ENCODE data around the gene AIP.
"Not testable (repeated sequence)": the region's sequence is repeated elsewhere in the genome, so short reads cannot be mapped to it uniquely, and the experiment has no call there.

AIP gene

GRCh38 chr11:67465189-67465510, 17.7 kb upstream of the AIP start:
- peak overlapping the region; percentile 58 for H3K9ac ChIP-seq (ENCODE audit: low read length)
- H3K4me3 ChIP-seq (ENCODE audit: low read length), result peak overlapping the region; percentile 66
- no peaks in the 10 kb centered on the region for H3K27me3 ChIP-seq (replicated peaks; ENCODE audit: control insufficient read depth, insufficient read depth, low read length)
- no peaks in the 10 kb centered on the region for H3K36me3 ChIP-seq (ENCODE audit: control insufficient read depth, insufficient read depth, low read length, severe bottlenecking)
- no peaks in the 10 kb centered on the region for H3K9me3 ChIP-seq (ENCODE audit: control insufficient read depth, low read length)
- peaks cover 10% of the 10 kb centered on the region for H3K4me1 ChIP-seq (ENCODE audit: control insufficient read depth, insufficient read depth, low read length)
- DNase-seq (ENCODE audit: low read depth), result no peak

- not testable (repeated sequence) for DNase-seq (ENCODE audit: low read depth); H3K27me3 ChIP-seq (replicated peaks; ENCODE audit: control insufficient read depth, insufficient read depth, low read length); H3K9ac ChIP-seq (ENCODE audit: low read length); H3K36me3 ChIP-seq (ENCODE audit: control insufficient read depth, insufficient read depth, low read length, severe bottlenecking); H3K4me1 ChIP-seq (ENCODE audit: control insufficient read depth, insufficient read depth, low read length); H3K9me3 ChIP-seq (ENCODE audit: control insufficient read depth, low read length); H3K4me3 ChIP-seq (ENCODE audit: low read length)
Observed at GRCh38 chr11:67465530-67465929, 17.3 kb upstream of the AIP start.

- no peak for DNase-seq (ENCODE audit: low read depth)
- H3K9me3 ChIP-seq (ENCODE audit: control insufficient read depth, low read length), result no peaks in the 10 kb centered on the region
- no peaks in the 10 kb centered on the region for H3K27me3 ChIP-seq (replicated peaks; ENCODE audit: control insufficient read depth, insufficient read depth, low read length)
- H3K36me3 ChIP-seq (ENCODE audit: control insufficient read depth, insufficient read depth, low read length, severe bottlenecking), result no peaks in the 10 kb centered on the region
- H3K4me1 ChIP-seq (ENCODE audit: control insufficient read depth, insufficient read depth, low read length), result peaks cover 10% of the 10 kb centered on the region
- no peak overlapping the region for H3K4me3 ChIP-seq (ENCODE audit: low read length)
- H3K9ac ChIP-seq (ENCODE audit: low read length), result no peak overlapping the region
Observed at GRCh38 chr11:67466367-67466766, 16.5 kb upstream of the AIP start.

GRCh38 chr11:67466962-67467771, 15.7 kb upstream of the AIP start:
- H3K9ac ChIP-seq (ENCODE audit: low read length), result peak overlapping the region; percentile 90
- H3K36me3 ChIP-seq (ENCODE audit: control insufficient read depth, insufficient read depth, low read length, severe bottlenecking), result no peaks in the 10 kb centered on the region
- no peaks in the 10 kb centered on the region for H3K9me3 ChIP-seq (ENCODE audit: control insufficient read depth, low read length)
- peaks cover 10% of the 10 kb centered on the region for H3K4me1 ChIP-seq (ENCODE audit: control insufficient read depth, insufficient read depth, low read length)
- DNase-seq (ENCODE audit: low read depth), result no peak
- H3K27me3 ChIP-seq (replicated peaks; ENCODE audit: control insufficient read depth, insufficient read depth, low read length), result no peaks in the 10 kb centered on the region
- H3K4me3 ChIP-seq (ENCODE audit: low read length), result no peak overlapping the region

GRCh38 chr11:67468056-67468455, 14.8 kb upstream of the AIP start:
- Histone ChIP-seq H3K9me3 (ENCODE audit: control insufficient read depth, low read length) (no peaks in the 10 kb centered on the region), H3K4me1 (ENCODE audit: control insufficient read depth, insufficient read depth, low read length) (peaks cover 10% of the 10 kb centered on the region), H3K36me3 (ENCODE audit: control insufficient read depth, insufficient read depth, low read length, severe bottlenecking) (no peaks in the 10 kb centered on the region), H3K27me3 (replicated peaks; ENCODE audit: control insufficient read depth, insufficient read depth, low read length) (no peaks in the 10 kb centered on the region), H3K4me3 (ENCODE audit: low read length) (peak overlapping the region; percentile 89), H3K9ac (ENCODE audit: low read length) (peak overlapping the region; percentile 90)
- peak; percentile 14 for DNase-seq (ENCODE audit: low read depth)

- Histone ChIP-seq H3K4me3 (ENCODE audit: low read length) (peak overlapping the region; percentile 89), H3K36me3 (ENCODE audit: control insufficient read depth, insufficient read depth, low read length, severe bottlenecking) (no peaks in the 10 kb centered on the region), H3K9me3 (ENCODE audit: control insufficient read depth, low read length) (no peaks in the 10 kb centered on the region), H3K4me1 (ENCODE audit: control insufficient read depth, insufficient read depth, low read length) (peaks cover 10% of the 10 kb centered on the region), H3K27me3 (replicated peaks; ENCODE audit: control insufficient read depth, insufficient read depth, low read length) (no peaks in the 10 kb centered on the region), H3K9ac (ENCODE audit: low read length) (peak overlapping the region; percentile 90)
- no peak for DNase-seq (ENCODE audit: low read depth)
Observed at GRCh38 chr11:67468456-67468758, 14.4 kb upstream of the AIP start.

GRCh38 chr11:67468759-67469507, 13.9 kb upstream of the AIP start, which contains the start of gene TMEM134:
Gene TMEM134, minus strand, starts transcription at chr11:67469251. Its CDS starts 59 bp downstream, at chr11:67469192.
- DNase-seq (ENCODE audit: low read depth), result peak; percentile 98
- H3K4me3 ChIP-seq (ENCODE audit: low read length), result peak within 1 kb of the TSS; percentile 89
- no peaks in the 10 kb centered on the region for H3K36me3 ChIP-seq (ENCODE audit: control insufficient read depth, insufficient read depth, low read length, severe bottlenecking)
- no peaks in the 10 kb centered on the region for H3K27me3 ChIP-seq (replicated peaks; ENCODE audit: control insufficient read depth, insufficient read depth, low read length)
- H3K9me3 ChIP-seq (ENCODE audit: control insufficient read depth, low read length), result no peaks in the 10 kb centered on the region
- H3K9ac ChIP-seq (ENCODE audit: low read length), result peak within 1 kb of the TSS; percentile 90
- peaks cover 10% of the 10 kb centered on the region for H3K4me1 ChIP-seq (ENCODE audit: control insufficient read depth, insufficient read depth, low read length)

GRCh38 chr11:67469508-67469811, 13.4 kb upstream of the AIP start:
- H3K27me3 ChIP-seq (replicated peaks; ENCODE audit: control insufficient read depth, insufficient read depth, low read length), result no peaks in the 10 kb centered on the region
- H3K9ac ChIP-seq (ENCODE audit: low read length), result peak overlapping the region; percentile 88
- peaks cover 10% of the 10 kb centered on the region for H3K4me1 ChIP-seq (ENCODE audit: control insufficient read depth, insufficient read depth, low read length)
- no peak for DNase-seq (ENCODE audit: low read depth)
- no peaks in the 10 kb centered on the region for H3K9me3 ChIP-seq (ENCODE audit: control insufficient read depth, low read length)
- H3K4me3 ChIP-seq (ENCODE audit: low read length), result peak overlapping the region; percentile 83
- no peaks in the 10 kb centered on the region for H3K36me3 ChIP-seq (ENCODE audit: control insufficient read depth, insufficient read depth, low read length, severe bottlenecking)

GRCh38 chr11:67470337-67471002, 12.4 kb upstream of the AIP start:
- Histone ChIP-seq H3K36me3 (ENCODE audit: control insufficient read depth, insufficient read depth, low read length, severe bottlenecking) (no peaks in the 10 kb centered on the region), H3K4me3 (ENCODE audit: low read length) (no peak overlapping the region), H3K4me1 (ENCODE audit: control insufficient read depth, insufficient read depth, low read length) (peaks cover 10% of the 10 kb centered on the region), H3K9me3 (ENCODE audit: control insufficient read depth, low read length) (no peaks in the 10 kb centered on the region), H3K9ac (ENCODE audit: low read length) (no peak overlapping the region), H3K27me3 (replicated peaks; ENCODE audit: control insufficient read depth, insufficient read depth, low read length) (no peaks in the 10 kb centered on the region)
- no peak for DNase-seq (ENCODE audit: low read depth)

- H3K27me3 ChIP-seq (replicated peaks; ENCODE audit: control insufficient read depth, insufficient read depth, low read length), result no peaks in the 10 kb centered on the region
- DNase-seq (ENCODE audit: low read depth), result no peak
- no peak overlapping the region for H3K4me3 ChIP-seq (ENCODE audit: low read length)
- H3K9me3 ChIP-seq (ENCODE audit: control insufficient read depth, low read length), result no peaks in the 10 kb centered on the region
- peaks cover 7% of the 10 kb centered on the region for H3K4me1 ChIP-seq (ENCODE audit: control insufficient read depth, insufficient read depth, low read length)
- no peaks in the 10 kb centered on the region for H3K36me3 ChIP-seq (ENCODE audit: control insufficient read depth, insufficient read depth, low read length, severe bottlenecking)
- H3K9ac ChIP-seq (ENCODE audit: low read length), result no peak overlapping the region
Observed at GRCh38 chr11:67472882-67473281, 9.9 kb upstream of the AIP start.

GRCh38 chr11:67476692-67477091, 6.1 kb upstream of the AIP start:
- H3K36me3 ChIP-seq (ENCODE audit: control insufficient read depth, insufficient read depth, low read length, severe bottlenecking); H3K9ac ChIP-seq (ENCODE audit: low read length); H3K4me3 ChIP-seq (ENCODE audit: low read length); H3K27me3 ChIP-seq (replicated peaks; ENCODE audit: control insufficient read depth, insufficient read depth, low read length); H3K9me3 ChIP-seq (ENCODE audit: control insufficient read depth, low read length); DNase-seq (ENCODE audit: low read depth); H3K4me1 ChIP-seq (ENCODE audit: control insufficient read depth, insufficient read depth, low read length): not testable (repeated sequence)
